PC-3 (cell line): ENCODE data around the gene FAM120AOS. TPM values are rescaled to one million over a fixed set of nuclear protein-coding genes. Genes with fewer than 3 reads are reported as not detected.

Source experiments
- ATAC-seq: fragments of 200-7000 bp; cut with Tn5 transposase; 2 replicates; pipeline ENCODE4 v1.9.1; 2020; ENCODE audit warnings: mild to moderate bottlenecking, moderate library complexity
- BruUV-seq: library from RNA; stranded (reverse); fragments of 400-500 nt; replicated peaks from 2 replicates; lab custom pipeline; 2021; lab: Mats Ljungman, UMichigan
- CTCF ChIA-PET: fragments of 300-600 bp; sonication (Branson Sonifier 250); formaldehyde crosslinking; loops from one replicate; lab custom pipeline; 2022; ENCODE audit warnings: antibody characterized with exemption; lab: Charles Lee
- POLR2A ChIA-PET: fragments of 300-600 bp; sonication (Branson Sonifier 250); formaldehyde crosslinking; loops from one replicate; lab custom pipeline; 2022; ENCODE audit warnings: antibody characterized with exemption; ENCODE audit not compliant: unreplicated experiment; lab: Charles Lee
- DNase-seq: peaks from one replicate; pipeline ENCODE4 v3.0.0-alpha.2; 2015
- H2AFZ ChIP-seq: fragments of 300-600 bp; sonication (generic); 2 replicates; pipeline ENCODE4 v1.6.0; 2016; ENCODE audit warnings: antibody characterized with exemption, low read length
- H3F3A ChIP-seq: fragments of 300-600 bp; sonication (generic); one replicate; pipeline ENCODE4 v1.6.0; 2017; ENCODE audit warnings: antibody characterized with exemption, low read length, control low read depth, mild to moderate bottlenecking; ENCODE audit not compliant: unreplicated experiment
- H3K27ac ChIP-seq: fragments of 300-600 bp; sonication (generic); 2 replicates; pipeline ENCODE4 v1.5.1; 2016; ENCODE audit warnings: mild to moderate bottlenecking, low read length
- H3K27me3 ChIP-seq: fragments of 300-600 bp; sonication (generic); 2 replicates; pipeline ENCODE4 v1.6.1; 2016; ENCODE audit warnings: low read length, mixed read lengths
- H3K36me3 ChIP-seq: fragments of 300-600 bp; sonication (generic); 2 replicates; pipeline ENCODE4 v1.6.1; 2016; ENCODE audit warnings: low read depth, mixed run types, low read length, mixed read lengths
- H3K4me1 ChIP-seq: fragments of 300-600 bp; sonication (generic); 2 replicates; pipeline ENCODE4 v1.5.1; 2016; ENCODE audit warnings: low read length; ENCODE audit not compliant: insufficient read depth
- H3K4me2 ChIP-seq: fragments of 300-600 bp; sonication (generic); 2 replicates; pipeline ENCODE4 v1.6.0; 2016; ENCODE audit warnings: low read length
- H3K4me3 ChIP-seq: fragments of 300-600 bp; sonication (generic); 2 replicates; pipeline ENCODE4 v1.5.1; 2016; ENCODE audit warnings: mild to moderate bottlenecking, low read length, mixed read lengths
- H3K79me2 ChIP-seq: fragments of 300-600 bp; sonication (generic); 2 replicates; pipeline ENCODE4 v1.6.1; 2017; ENCODE audit warnings: low read length, mixed read lengths
- H3K9ac ChIP-seq: fragments of 300-600 bp; sonication (generic); 2 replicates; pipeline ENCODE4 v1.6.0; 2016; ENCODE audit warnings: mild to moderate bottlenecking, low read length
- H3K9me2 ChIP-seq: fragments of 300-600 bp; sonication (generic); replicated peaks from 2 replicates; pipeline ENCODE4 v1.6.1; 2016; ENCODE audit warnings: mixed run types, low read length, mixed read lengths
- H3K9me3 ChIP-seq: fragments of 300-600 bp; sonication (generic); 2 replicates; pipeline ENCODE4 v1.6.1; 2016; ENCODE audit warnings: low read length, mixed read lengths
- H4K20me1 ChIP-seq: fragments of 300-600 bp; sonication (generic); 2 replicates; pipeline ENCODE4 v1.6.1; 2016; ENCODE audit warnings: low read length, mixed read lengths
- CTCF ChIP-seq: fragments of 300-600 bp; sonication (generic); conservative IDR thresholded peaks from 2 replicates; pipeline ENCODE4 v1.5.1; 2017; ENCODE audit warnings: antibody characterized with exemption, low read depth, mild to moderate bottlenecking, low read length
- EZH2 ChIP-seq: fragments of 300-600 bp; sonication (generic); IDR thresholded peaks from one replicate; pipeline ENCODE4 v1.6.1; 2017; ENCODE audit warnings: antibody characterized with exemption, mild to moderate bottlenecking, low read length; ENCODE audit not compliant: unreplicated experiment
- EZH2phosphoT487 ChIP-seq: fragments of 300-600 bp; sonication (generic); IDR thresholded peaks from 2 replicates; pipeline ENCODE4 v1.6.1; 2018; ENCODE audit warnings: mild to moderate bottlenecking, antibody characterized with exemption, low read length, borderline replicate concordance
- intact Hi-C: fragments of 100-400 bp; cut with micrococcal nuclease; formaldehyde crosslinking; loops from 2 replicates; pipeline ENCODE4 v1.9.0; 2023
- total RNA-seq: library from RNA; depleted of rRNA; stranded (reverse); fragments of >200 nt; gene quantifications from 2 replicates; pipeline ENCODE4 v1.2.3, GENCODE V29; 2014

The FAM120AOS gene
- total RNA-seq, 1 experiment from 2014 or later: 39.8 TPM

- no peaks in the 10 kb centered on the region for H3K27me3 ChIP-seq
- ATAC-seq: no peak
- TF ChIP-seq CTCF: no peak
- TF ChIP-seq EZH2: no peak
- TF ChIP-seq EZH2phosphoT487: no peak
- peaks cover 94% of the 10 kb centered on the region for H3K79me2 ChIP-seq
- no peak overlapping the region for H3K9ac ChIP-seq
- no TSS peak for BruUV-seq
- H3K9me2 ChIP-seq: no peaks in the 10 kb centered on the region
- peaks cover 26% of the 10 kb centered on the region for H3K4me1 ChIP-seq
- no peak for DNase-seq
- H3K27ac ChIP-seq: no peak overlapping the region
- no peak overlapping the region for H2AFZ ChIP-seq
- H4K20me1 ChIP-seq: peaks cover 50% of the 10 kb centered on the region
- ChIA-PET CTCF (no interaction called here), POLR2A (no interaction called here)
- intact Hi-C loops: no loop called here
- H3K4me2 ChIP-seq: no peak overlapping the region
- no peaks in the 10 kb centered on the region; the same call in none of the 2 replicates for H3K36me3 ChIP-seq
- no peaks in the 10 kb centered on the region for H3F3A ChIP-seq
- H3K9me3 ChIP-seq: no peaks in the 10 kb centered on the region
- no peak overlapping the region for H3K4me3 ChIP-seq
Measured at GRCh38 chr9:93456022-93456421, 2.6 kb upstream of the FAM120AOS start.

GRCh38 chr9:93452710-93453046 is 703 bp downstream of the FAM120AOS start:
- Histone ChIP-seq H3K27me3 (no peaks in the 10 kb centered on the region), H2AFZ (no peak overlapping the region), H3K9me3 (no peaks in the 10 kb centered on the region), H3K79me2 (peaks cover 77% of the 10 kb centered on the region), H3K4me1 (peaks cover 19% of the 10 kb centered on the region), H3K27ac (peak overlapping the region; percentile 58; the same call in 1 of the 2 replicates), H4K20me1 (peaks cover 30% of the 10 kb centered on the region), H3F3A (no peaks in the 10 kb centered on the region), H3K9me2 (no peaks in the 10 kb centered on the region), H3K4me2 (peak overlapping the region; percentile 85), H3K36me3 (peaks cover 4% of the 10 kb centered on the region), H3K9ac (peak overlapping the region; percentile 94), H3K4me3 (peak overlapping the region; percentile 82)
- intact Hi-C loops: no loop called here
- no peak for TF ChIP-seq EZH2
- no peak for TF ChIP-seq EZH2phosphoT487
- no peak for TF ChIP-seq CTCF
- DNase-seq (peak; percentile 6), ATAC-seq (no peak)
- POLR2A ChIA-PET: no interaction called here
- CTCF ChIA-PET: no interaction called here
- BruUV-seq: no TSS peak

- Histone ChIP-seq H4K20me1 (peaks cover 30% of the 10 kb centered on the region), H3K27me3 (no peaks in the 10 kb centered on the region), H3K9me3 (no peaks in the 10 kb centered on the region), H3F3A (no peaks in the 10 kb centered on the region), H3K4me3 (peak overlapping the region; percentile 82), H2AFZ (no peak overlapping the region), H3K9me2 (no peaks in the 10 kb centered on the region), H3K36me3 (peaks cover 6% of the 10 kb centered on the region), H3K9ac (peak overlapping the region; percentile 94), H3K27ac (peak overlapping the region; percentile 58), H3K79me2 (peaks cover 71% of the 10 kb centered on the region), H3K4me2 (peak overlapping the region; percentile 85), H3K4me1 (peaks cover 19% of the 10 kb centered on the region)
- CTCF ChIA-PET: interaction anchor here (0.6 kb wide), 1 partner anchor 781 kb away, joined by 4 read pairs; no protein-coding TSS in a partner anchor
- BruUV-seq: no TSS peak
- TF ChIP-seq EZH2phosphoT487 (no peak), EZH2 (no peak), CTCF (no peak)
- peak; percentile 16 for DNase-seq
- peak; percentile 25 for ATAC-seq
- intact Hi-C loops: loop anchor here (1.0 to 2.0 kb wide), 2 partner anchors 114 to 139 kb away; no protein-coding TSS in a partner anchor
- POLR2A ChIA-PET: no interaction called here
Measured at GRCh38 chr9:93451849-93452709, 1.3 kb downstream of the FAM120AOS start.
